Endothelial cell of umbilical vein (primary cell): Measurements from ENCODE around the gene LPP.

ENCODE experiments used
- CTCF ChIP-seq, 2 donors: IDR thresholded peaks; 1 replicate in 1 of 2; 2 replicates in 1 of 2; pipeline ENCODE4 v1.5.1; 2011; ENCODE audit warnings: low read length in 2 of 2, mild to moderate bottlenecking in 2 of 2, moderate library complexity in 2 of 2, control low read depth in 1 of 2, inconsistent platforms in 1 of 2, low read depth in 1 of 2; ENCODE audit not compliant: insufficient read depth in 1 of 2; ENCODE audit errors: extremely low read depth in 1 of 2
- MAX ChIP-seq: IDR thresholded peaks from 2 replicates; pipeline ENCODE4 v1.6.1; 2011; ENCODE audit not compliant: insufficient read depth, insufficient read length
- POLR2AphosphoS5 ChIP-seq: IDR thresholded peaks from 2 replicates; pipeline ENCODE4 v1.6.1; 2012; ENCODE audit warnings: low read depth, mild to moderate bottlenecking, control low read depth, low read length, moderate library complexity; ENCODE audit not compliant: insufficient read depth

DNA sequence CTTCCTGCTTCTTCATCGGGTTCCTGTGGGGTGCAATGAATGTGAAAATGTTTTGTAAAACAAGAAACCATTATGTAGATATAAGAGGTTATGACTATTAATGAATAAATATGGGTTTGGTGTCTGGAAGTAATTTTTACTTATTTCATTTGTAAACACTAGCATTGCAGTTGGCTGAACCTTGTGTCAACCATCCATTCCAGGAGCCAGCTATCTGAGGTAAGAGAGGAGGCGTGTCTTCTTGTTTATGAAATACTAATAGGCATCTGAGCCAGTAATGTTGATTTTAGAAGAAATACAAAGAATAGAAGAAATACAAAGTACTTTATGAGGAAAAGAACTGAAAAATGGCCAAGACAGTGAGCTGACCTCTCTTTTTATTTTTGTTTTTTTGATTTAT is 187.5 kb downstream of the LPP start:
- TF ChIP-seq POLR2AphosphoS5 (no peak), MAX (no peak), CTCF (IDR thresholded peaks at IDR 0.05; ENCODE audit: extremely low read depth in 1 of 2, insufficient read depth in 1 of 2, low read depth in 1 of 2, low read length in 2 of 2) (no peak)
